ENCODE data around the gene LMF2.

GRCh38 chr22:50536226-50536625 lies 28.7 kb upstream of the LMF2 start:
- no peak for TF ChIP-seq POLR2A (IDR thresholded peaks at IDR 0.05)
- TF ChIP-seq, protein P1, sequence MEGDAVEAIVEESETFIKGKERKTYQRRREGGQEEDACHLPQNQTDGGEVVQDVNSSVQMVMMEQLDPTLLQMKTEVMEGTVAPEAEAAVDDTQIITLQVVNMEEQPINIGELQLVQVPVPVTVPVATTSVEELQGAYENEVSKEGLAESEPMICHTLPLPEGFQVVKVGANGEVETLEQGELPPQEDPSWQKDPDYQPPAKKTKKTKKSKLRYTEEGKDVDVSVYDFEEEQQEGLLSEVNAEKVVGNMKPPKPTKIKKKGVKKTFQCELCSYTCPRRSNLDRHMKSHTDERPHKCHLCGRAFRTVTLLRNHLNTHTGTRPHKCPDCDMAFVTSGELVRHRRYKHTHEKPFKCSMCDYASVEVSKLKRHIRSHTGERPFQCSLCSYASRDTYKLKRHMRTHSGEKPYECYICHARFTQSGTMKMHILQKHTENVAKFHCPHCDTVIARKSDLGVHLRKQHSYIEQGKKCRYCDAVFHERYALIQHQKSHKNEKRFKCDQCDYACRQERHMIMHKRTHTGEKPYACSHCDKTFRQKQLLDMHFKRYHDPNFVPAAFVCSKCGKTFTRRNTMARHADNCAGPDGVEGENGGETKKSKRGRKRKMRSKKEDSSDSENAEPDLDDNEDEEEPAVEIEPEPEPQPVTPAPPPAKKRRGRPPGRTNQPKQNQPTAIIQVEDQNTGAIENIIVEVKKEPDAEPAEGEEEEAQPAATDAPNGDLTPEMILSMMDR (IDR thresholded peaks at IDR 0.05) = no peak

Measured in uterus (tissue), 2 donors.